ENCODE results near the gene RANBP17. TPM values are rescaled to one million over a fixed set of nuclear protein-coding genes. Genes with fewer than 3 reads are reported as not detected.

Gene RANBP17
- total and polyA plus RNA-seq, 2 experiments from 2014 or later: 3.7 to 3.8 TPM

DNA sequence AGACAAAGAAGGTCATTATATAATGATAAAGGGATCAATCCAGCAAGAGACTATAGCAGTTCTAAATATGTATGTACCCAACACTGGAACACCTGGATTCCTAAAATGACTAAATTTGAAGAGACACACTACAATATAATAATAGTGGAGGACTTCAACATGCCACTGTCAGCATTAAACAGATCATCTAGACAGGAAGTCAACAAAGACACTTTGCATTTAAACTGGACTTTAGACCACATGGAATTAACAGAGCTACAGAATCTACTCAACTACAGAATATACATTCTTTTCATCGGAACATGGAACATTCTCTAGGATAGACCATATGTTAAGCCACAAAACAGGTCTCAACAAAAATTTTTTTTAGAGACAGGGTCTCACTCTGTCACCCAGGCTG is 388.9 kb downstream of the RANBP17 start:
- Histone ChIP-seq H3K4me2 (ENCODE audit: unreplicated experiment) (no peak overlapping the region), H3K9me2 (ENCODE audit: insufficient read depth) (no peaks in the 10 kb centered on the region), H3K4me3 (no peak overlapping the region), H3K27me3 (replicated peaks; ENCODE audit: insufficient read depth) (no peaks in the 10 kb centered on the region), H3K79me2 (ENCODE audit: insufficient read depth) (no peaks in the 10 kb centered on the region), H3K9ac (no peak overlapping the region), H3F3A (ENCODE audit: insufficient read depth) (no peaks in the 10 kb centered on the region), H3K36me3 (ENCODE audit: low read depth) (no peaks in the 10 kb centered on the region; the same call in 1 of the 2 replicates), H2AFZ (no peak overlapping the region), H3K27ac (no peak overlapping the region), H3K9me3 (ENCODE audit: low read depth) (peaks cover 5% of the 10 kb centered on the region), H3K4me1 (ENCODE audit: insufficient read depth) (no peaks in the 10 kb centered on the region), H4K20me1 (ENCODE audit: insufficient read depth) (no peaks in the 10 kb centered on the region)
- DNase-seq: no peak
- TF ChIP-seq EZH2 (IDR thresholded peaks at IDR 0.05; ENCODE audit: insufficient read depth, poor library complexity, severe bottlenecking): no peak
- no peak for TF ChIP-seq EZH2phosphoT487 (IDR thresholded peaks at IDR 0.05; ENCODE audit: insufficient read depth, low read depth)
- in situ Hi-C loops (cut with MboI): no loop called here
- WGBS, 2 experiments (ENCODE audit: low coverage in 1 of 2, low lambda C conversion rate in 2 of 2, missing lambda C conversion rate in 2 of 2): 72% methylated on average over 1 of the region's 1 CpG

DNA sequence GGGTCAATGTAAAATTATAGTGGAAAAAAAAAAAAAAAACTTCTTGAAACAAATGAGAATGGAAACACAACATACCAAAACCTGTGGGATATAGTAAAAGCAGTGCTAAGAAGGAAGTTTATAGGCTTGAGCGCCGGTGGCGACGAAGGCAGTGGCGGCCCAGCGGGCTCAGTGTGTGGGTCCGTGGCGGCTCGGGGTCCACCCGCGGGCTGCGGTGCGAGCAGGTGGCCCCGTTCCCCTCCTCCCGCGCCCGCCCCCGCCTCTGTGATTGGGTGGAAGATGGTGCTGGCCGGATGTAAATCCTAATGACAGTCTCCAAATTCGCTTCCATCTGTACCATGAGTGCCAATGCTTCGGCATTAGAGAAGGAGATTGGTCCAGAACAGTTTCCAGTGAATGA is 389.7 kb downstream of the RANBP17 start:
- Histone ChIP-seq H3F3A (ENCODE audit: insufficient read depth) (no peaks in the 10 kb centered on the region), H3K9ac (no peak overlapping the region), H3K79me2 (ENCODE audit: insufficient read depth) (no peaks in the 10 kb centered on the region), H3K4me2 (ENCODE audit: unreplicated experiment) (no peak overlapping the region), H2AFZ (no peak overlapping the region), H3K9me3 (ENCODE audit: low read depth) (peaks cover 5% of the 10 kb centered on the region), H3K27ac (no peak overlapping the region), H3K36me3 (ENCODE audit: low read depth) (no peaks in the 10 kb centered on the region; the same call in 1 of the 2 replicates), H3K4me3 (no peak overlapping the region), H3K9me2 (ENCODE audit: insufficient read depth) (no peaks in the 10 kb centered on the region), H4K20me1 (ENCODE audit: insufficient read depth) (no peaks in the 10 kb centered on the region), H3K4me1 (ENCODE audit: insufficient read depth) (no peaks in the 10 kb centered on the region), H3K27me3 (replicated peaks; ENCODE audit: insufficient read depth) (no peaks in the 10 kb centered on the region)
- no peak for DNase-seq
- 77 to 88% methylated on average over 10 to 21 of the region's 21 CpGs for WGBS, 2 experiments (ENCODE audit: low coverage in 1 of 2, low lambda C conversion rate in 2 of 2, missing lambda C conversion rate in 2 of 2)
- TF ChIP-seq EZH2 (IDR thresholded peaks at IDR 0.05; ENCODE audit: insufficient read depth, poor library complexity, severe bottlenecking): no peak
- TF ChIP-seq EZH2phosphoT487 (IDR thresholded peaks at IDR 0.05; ENCODE audit: insufficient read depth, low read depth): no peak
- in situ Hi-C loops (cut with MboI): no loop called here

DNA sequence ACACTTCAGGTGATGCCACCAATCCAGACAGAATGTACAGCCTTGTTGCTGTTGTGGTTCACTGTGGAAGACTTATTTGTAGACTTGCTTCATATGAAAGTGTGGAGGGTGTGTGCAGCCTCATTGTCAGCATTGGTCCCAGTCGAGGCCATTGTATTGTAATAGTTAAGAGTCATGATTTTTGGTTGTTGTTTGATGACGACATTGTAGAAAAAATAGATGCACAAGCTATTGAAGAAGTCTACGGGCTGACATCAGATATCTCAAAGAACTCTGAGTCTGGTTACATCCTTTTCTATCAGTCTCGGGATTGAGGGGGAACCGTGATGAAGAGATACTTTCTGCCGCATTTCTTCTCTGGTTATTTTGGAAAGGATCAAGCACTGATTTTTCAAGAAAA is 390.9 kb downstream of the RANBP17 start:
- in situ Hi-C loops (cut with MboI): no loop called here
- Histone ChIP-seq H2AFZ (no peak overlapping the region), H4K20me1 (ENCODE audit: insufficient read depth) (no peaks in the 10 kb centered on the region), H3K4me3 (no peak overlapping the region), H3K9ac (no peak overlapping the region), H3K36me3 (ENCODE audit: low read depth) (no peaks in the 10 kb centered on the region), H3K9me3 (ENCODE audit: low read depth) (peaks cover 5% of the 10 kb centered on the region), H3K27me3 (replicated peaks; ENCODE audit: insufficient read depth) (no peaks in the 10 kb centered on the region), H3K4me2 (ENCODE audit: unreplicated experiment) (no peak overlapping the region), H3F3A (ENCODE audit: insufficient read depth) (no peaks in the 10 kb centered on the region), H3K27ac (no peak overlapping the region), H3K4me1 (ENCODE audit: insufficient read depth) (no peaks in the 10 kb centered on the region), H3K9me2 (ENCODE audit: insufficient read depth) (no peaks in the 10 kb centered on the region), H3K79me2 (ENCODE audit: insufficient read depth) (no peaks in the 10 kb centered on the region)
- TF ChIP-seq EZH2 (IDR thresholded peaks at IDR 0.05; ENCODE audit: insufficient read depth, poor library complexity, severe bottlenecking) (no peak), EZH2phosphoT487 (IDR thresholded peaks at IDR 0.05; ENCODE audit: insufficient read depth, low read depth) (no peak)
- 77 to 81% methylated on average over 6 of the region's 6 CpGs for WGBS, 2 experiments (ENCODE audit: low coverage in 1 of 2, low lambda C conversion rate in 2 of 2, missing lambda C conversion rate in 2 of 2)
- DNase-seq: no peak

DNA sequence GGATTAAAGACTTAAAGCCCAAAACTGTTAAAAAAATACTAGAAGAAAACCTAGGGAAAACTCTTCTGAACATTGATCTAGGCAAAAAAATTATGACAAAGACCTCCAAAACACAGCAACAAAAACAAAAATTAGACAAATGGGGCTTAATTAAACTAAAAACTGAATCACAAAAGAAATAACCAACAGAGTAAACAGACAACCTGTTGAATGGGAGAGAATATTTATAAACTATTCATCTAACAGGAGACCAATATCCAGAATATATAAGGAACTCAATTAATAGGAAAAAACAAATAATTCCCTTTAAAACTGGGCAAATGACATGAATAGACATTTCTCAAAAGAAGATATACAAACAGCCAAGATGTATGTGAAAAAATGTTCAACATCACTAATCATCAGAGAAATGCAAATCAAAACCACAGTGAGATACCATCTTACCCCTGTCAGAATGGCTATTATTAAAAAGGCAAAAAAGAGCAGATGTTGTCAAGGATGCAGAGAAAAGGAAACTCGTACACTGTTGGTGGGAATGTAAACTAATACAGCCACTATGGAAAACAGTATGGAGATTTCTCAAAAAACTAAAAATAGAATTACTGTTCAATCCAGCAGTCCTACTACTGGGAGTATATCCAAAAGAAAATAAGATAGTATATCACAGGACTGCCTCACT is 397.1 kb downstream of the RANBP17 start:
- no peak overlapping the region for H3K9ac ChIP-seq
- H3K79me2 ChIP-seq (ENCODE audit: insufficient read depth): no peaks in the 10 kb centered on the region
- no peak overlapping the region for H3K27ac ChIP-seq
- TF ChIP-seq EZH2phosphoT487 (IDR thresholded peaks at IDR 0.05; ENCODE audit: insufficient read depth, low read depth) (no peak), EZH2 (IDR thresholded peaks at IDR 0.05; ENCODE audit: insufficient read depth, poor library complexity, severe bottlenecking) (no peak)
- no peaks in the 10 kb centered on the region for H3F3A ChIP-seq (ENCODE audit: insufficient read depth)
- in situ Hi-C loops (cut with MboI): no loop called here
- 38 to 41% methylated on average over 1 of the region's 1 CpG for WGBS, 2 experiments (ENCODE audit: low coverage in 1 of 2, low lambda C conversion rate in 2 of 2, missing lambda C conversion rate in 2 of 2)
- H2AFZ ChIP-seq: no peak overlapping the region
- H3K4me1 ChIP-seq (ENCODE audit: insufficient read depth): no peaks in the 10 kb centered on the region
- H4K20me1 ChIP-seq (ENCODE audit: insufficient read depth): no peaks in the 10 kb centered on the region
- no peaks in the 10 kb centered on the region for H3K9me3 ChIP-seq (ENCODE audit: low read depth)
- no peak overlapping the region for H3K4me2 ChIP-seq (ENCODE audit: unreplicated experiment)
- H3K9me2 ChIP-seq (ENCODE audit: insufficient read depth): no peaks in the 10 kb centered on the region
- DNase-seq: no peak
- H3K4me3 ChIP-seq: no peak overlapping the region
- H3K36me3 ChIP-seq (ENCODE audit: low read depth): no peaks in the 10 kb centered on the region
- no peaks in the 10 kb centered on the region for H3K27me3 ChIP-seq (replicated peaks; ENCODE audit: insufficient read depth)
